ENCODE measurements around the gene ACSM2A. TPM values are rescaled to one million over a fixed set of nuclear protein-coding genes. Genes with fewer than 3 reads are reported as not detected.
"Not testable (repeated sequence)": the region's sequence is repeated elsewhere in the genome, so short reads cannot be mapped to it uniquely, and the experiment has no call there.

ACSM2A gene
- total RNA-seq, 1 experiment from 2014 or later, result not detected

DNA sequence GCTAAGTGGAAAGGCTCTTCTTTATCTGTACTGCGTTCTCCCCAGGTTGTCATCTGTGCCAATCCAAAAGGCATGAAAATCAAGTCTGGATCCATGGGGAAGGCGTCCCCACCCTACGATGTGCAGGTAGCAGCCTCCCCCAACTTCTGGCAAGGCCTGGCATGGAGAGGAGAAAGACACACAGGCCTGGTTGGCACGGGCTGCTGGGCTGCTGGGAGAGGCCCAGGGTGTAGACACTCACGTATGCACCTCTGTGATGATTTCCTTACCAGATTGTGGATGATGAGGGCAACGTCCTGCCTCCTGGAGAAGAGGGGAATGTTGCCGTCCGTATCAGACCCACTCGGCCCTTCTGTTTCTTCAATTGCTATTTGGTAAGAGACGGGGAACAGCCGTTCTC is 20.4 kb upstream of the ACSM2A start:
- Histone ChIP-seq H3K9ac (ENCODE audit: extremely low read depth, insufficient read length, low read length) (no peak overlapping the region), H3T11ph (ENCODE audit: low read length) (no peak overlapping the region), H2AFZ (ENCODE audit: low read length) (no peak overlapping the region), H2BK5ac (ENCODE audit: insufficient read length, low read length) (no peak overlapping the region), H3K79me2 (ENCODE audit: insufficient read depth, low read length) (no peaks in the 10 kb centered on the region), H3K23me2 (ENCODE audit: insufficient read length, low read depth, low read length, poor library complexity, severe bottlenecking) (no peaks in the 10 kb centered on the region), H3K4ac (ENCODE audit: low read depth, low read length) (no peak overlapping the region), H2BK12ac (ENCODE audit: insufficient read length, low read depth, low read length) (no peak overlapping the region), H3K9me3 (ENCODE audit: control insufficient read depth, low read depth, low read length) (no peaks in the 10 kb centered on the region), H3K27me3 (ENCODE audit: insufficient read depth, low read length) (no peaks in the 10 kb centered on the region), H3K18ac (ENCODE audit: insufficient read length, low read depth, low read length) (no peak overlapping the region), H3K14ac (ENCODE audit: insufficient read depth, low read length) (no peak overlapping the region), H2BK20ac (ENCODE audit: low read depth, low read length, poor library complexity, severe bottlenecking) (no peak overlapping the region), H4K20me1 (ENCODE audit: control insufficient read depth, insufficient read depth, insufficient read length) (no peaks in the 10 kb centered on the region), H4K91ac (ENCODE audit: insufficient read length, low read depth, low read length) (no peak overlapping the region), H3K27ac (ENCODE audit: insufficient read length, low read depth, low read length) (no peak overlapping the region), H4K5ac (ENCODE audit: insufficient read length, low read depth, low read length) (no peak overlapping the region), H3K4me1 (ENCODE audit: insufficient read depth, low read length) (no peaks in the 10 kb centered on the region), H3K23ac (ENCODE audit: insufficient read length, low read depth, low read length) (no peak overlapping the region), H3K4me2 (ENCODE audit: insufficient read depth, insufficient read length, low read length) (no peak overlapping the region), H3K79me1 (ENCODE audit: insufficient read depth, low read depth, low read length, poor library complexity, severe bottlenecking) (no peaks in the 10 kb centered on the region), H2BK120ac (ENCODE audit: low read depth, low read length, poor library complexity, severe bottlenecking) (no peak overlapping the region), H3K56ac (ENCODE audit: insufficient read length, low read depth, low read length) (no peak overlapping the region), H4K8ac (replicated peaks; ENCODE audit: insufficient read length, low read depth, low read length) (no peak overlapping the region), H2AK5ac (ENCODE audit: insufficient read length, low read length) (no peak overlapping the region), H2BK15ac (ENCODE audit: low read depth, low read length) (no peak overlapping the region)
- Mint-ChIP-seq H3K27ac (no peak overlapping the region), H3K27me3 (ENCODE audit: low read depth) (no peaks in the 10 kb centered on the region), H3K4me1 (no peaks in the 10 kb centered on the region), H3K4me3 (no peak overlapping the region), H3K9me3 (peaks cover 10 to 33% of the 10 kb centered on the region in 2 experiments; a peak in 3 of 5 replicates), H3K36me3 (ENCODE audit: insufficient read depth in 1 of 3, low read depth in 3 of 3) (no peaks in the 10 kb centered on the region)
- no CpG with 5 or more reads among the region's 11 CpGs for WGBS (ENCODE audit: extremely low coverage, insufficient read length, low lambda C conversion rate)
- no peak for DNase-seq
- no peak for TF ChIP-seq CTCF (conservative IDR thresholded peaks at IDR 0.05)

- H3K9me3 ChIP-seq (ENCODE audit: control insufficient read depth, low read depth, low read length); H3K27me3 Mint-ChIP-seq (ENCODE audit: low read depth); H3K23ac ChIP-seq (ENCODE audit: insufficient read length, low read depth, low read length); H2BK20ac ChIP-seq (ENCODE audit: low read depth, low read length, poor library complexity, severe bottlenecking); H3K14ac ChIP-seq (ENCODE audit: insufficient read depth, low read length); H3K18ac ChIP-seq (ENCODE audit: insufficient read length, low read depth, low read length); H4K5ac ChIP-seq (ENCODE audit: insufficient read length, low read depth, low read length); H3K56ac ChIP-seq (ENCODE audit: insufficient read length, low read depth, low read length); H3K23me2 ChIP-seq (ENCODE audit: insufficient read length, low read depth, low read length, poor library complexity, severe bottlenecking); H3T11ph ChIP-seq (ENCODE audit: low read length); H4K8ac ChIP-seq (replicated peaks; ENCODE audit: insufficient read length, low read depth, low read length); H4K20me1 ChIP-seq (ENCODE audit: control insufficient read depth, insufficient read depth, insufficient read length); H4K91ac ChIP-seq (ENCODE audit: insufficient read length, low read depth, low read length); H2AK5ac ChIP-seq (ENCODE audit: insufficient read length, low read length); H3K9ac ChIP-seq (ENCODE audit: extremely low read depth, insufficient read length, low read length); H3K79me1 ChIP-seq (ENCODE audit: insufficient read depth, low read depth, low read length, poor library complexity, severe bottlenecking); H3K4me2 ChIP-seq (ENCODE audit: insufficient read depth, insufficient read length, low read length); H3K27ac ChIP-seq (ENCODE audit: insufficient read length, low read depth, low read length); DNase-seq; H3K4ac ChIP-seq (ENCODE audit: low read depth, low read length); H2BK5ac ChIP-seq (ENCODE audit: insufficient read length, low read length); H3K79me2 ChIP-seq (ENCODE audit: insufficient read depth, low read length); H2BK12ac ChIP-seq (ENCODE audit: insufficient read length, low read depth, low read length); H2BK15ac ChIP-seq (ENCODE audit: low read depth, low read length); H2BK120ac ChIP-seq (ENCODE audit: low read depth, low read length, poor library complexity, severe bottlenecking); H3K27ac Mint-ChIP-seq; H3K9me3 Mint-ChIP-seq; H3K4me1 Mint-ChIP-seq; H3K36me3 Mint-ChIP-seq (ENCODE audit: insufficient read depth in 1 of 3, low read depth in 3 of 3); H2AFZ ChIP-seq (ENCODE audit: low read length); H3K4me3 Mint-ChIP-seq; H3K27me3 ChIP-seq (ENCODE audit: insufficient read depth, low read length); H3K4me1 ChIP-seq (ENCODE audit: insufficient read depth, low read length): not testable (repeated sequence)
- WGBS (ENCODE audit: extremely low coverage, insufficient read length, low lambda C conversion rate), result no CpG with 5 or more reads among the region's 2 CpGs
These were observed 12.4 kb upstream of the ACSM2A start for GRCh38 chr16:20438950-20439349.
